ENCODE data around the gene GPR107.

- TF ChIP-seq EZH2 (IDR thresholded peaks at IDR 0.05; ENCODE audit: borderline replicate concordance) (no peak), EZH2phosphoT487 (IDR thresholded peaks at IDR 0.05; ENCODE audit: low read depth, severe bottlenecking, unreplicated experiment) (no peak)
- TF ChIP-seq, protein P1, sequence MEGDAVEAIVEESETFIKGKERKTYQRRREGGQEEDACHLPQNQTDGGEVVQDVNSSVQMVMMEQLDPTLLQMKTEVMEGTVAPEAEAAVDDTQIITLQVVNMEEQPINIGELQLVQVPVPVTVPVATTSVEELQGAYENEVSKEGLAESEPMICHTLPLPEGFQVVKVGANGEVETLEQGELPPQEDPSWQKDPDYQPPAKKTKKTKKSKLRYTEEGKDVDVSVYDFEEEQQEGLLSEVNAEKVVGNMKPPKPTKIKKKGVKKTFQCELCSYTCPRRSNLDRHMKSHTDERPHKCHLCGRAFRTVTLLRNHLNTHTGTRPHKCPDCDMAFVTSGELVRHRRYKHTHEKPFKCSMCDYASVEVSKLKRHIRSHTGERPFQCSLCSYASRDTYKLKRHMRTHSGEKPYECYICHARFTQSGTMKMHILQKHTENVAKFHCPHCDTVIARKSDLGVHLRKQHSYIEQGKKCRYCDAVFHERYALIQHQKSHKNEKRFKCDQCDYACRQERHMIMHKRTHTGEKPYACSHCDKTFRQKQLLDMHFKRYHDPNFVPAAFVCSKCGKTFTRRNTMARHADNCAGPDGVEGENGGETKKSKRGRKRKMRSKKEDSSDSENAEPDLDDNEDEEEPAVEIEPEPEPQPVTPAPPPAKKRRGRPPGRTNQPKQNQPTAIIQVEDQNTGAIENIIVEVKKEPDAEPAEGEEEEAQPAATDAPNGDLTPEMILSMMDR (IDR thresholded peaks at IDR 0.05; ENCODE audit: poor library complexity) = no peak
Observed at GRCh38 chr9:130028493-130029222, 25.0 kb upstream of the GPR107 start.

All from hepatocyte (in vitro differentiated cells).